Mammary epithelial cell (primary cell): Measurements from ENCODE around the gene KCNAB2.

Source experiments
- CTCF ChIP-seq, 2 donors: IDR thresholded peaks in 1 of 2; conservative IDR thresholded peaks in 1 of 2; 2 replicates each; pipeline ENCODE4 v1.5.1; 2011 to 2012; ENCODE audit warnings: inconsistent platforms in 2 of 2, low read length in 2 of 2, mild to moderate bottlenecking in 2 of 2, control low read depth in 1 of 2, low read depth in 1 of 2; ENCODE audit not compliant: insufficient read depth in 1 of 2; ENCODE audit errors: extremely low read depth in 1 of 2
- EZH2 ChIP-seq: IDR thresholded peaks from 2 replicates; pipeline ENCODE4 v1.6.1; 2012; ENCODE audit warnings: low read length, inconsistent platforms, borderline replicate concordance

GRCh38 chr1:6023346-6023745 lies 22.3 kb upstream of the KCNAB2 start:
- no peak for TF ChIP-seq CTCF (conservative IDR thresholded peaks at IDR 0.05 in 1 of 2, IDR thresholded peaks at IDR 0.05 in 1 of 2; ENCODE audit: extremely low read depth in 1 of 2, insufficient read depth in 1 of 2, low read depth in 1 of 2, low read length in 2 of 2)
- no peak for TF ChIP-seq EZH2
